Left ventricle myocardium superior (tissue), 1 donor: ENCODE measurements around the gene FYTTD1. TPM values are rescaled to one million over a fixed set of nuclear protein-coding genes. Genes with fewer than 3 reads are reported as not detected.
"Not testable (repeated sequence)": the region's sequence is repeated elsewhere in the genome, so short reads cannot be mapped to it uniquely, and the experiment has no call there.

ENCODE experiments used
- ATAC-seq: fragments of 200-7000 bp; cut with Tn5 transposase; one replicate; pipeline ENCODE4 v1.9.1; 2020; ENCODE audit warnings: mild to moderate bottlenecking, moderate library complexity
- DNase-seq: peaks from one replicate; pipeline ENCODE4 v3.0.0-alpha.2; 2020
- intact Hi-C: fragments of 100-400 bp; cut with micrococcal nuclease; formaldehyde crosslinking; loops from one replicate; pipeline ENCODE4 v1.11.0; 2022
- long read RNA-seq: library from polyadenylated mRNA; unstranded; transcript quantifications from one replicate; pipeline ENCODE4 v2.0.0, GENCODE V29; 2021
- total RNA-seq: library from RNA; stranded (reverse); fragmentation: NEBNext Ultra II Directional; extraction: Animal tissue kit (Norgen Biotek cat#: 25700); gene quantifications from one replicate; pipeline ENCODE4 v1.2.1, GENCODE V29; 2021
- donor health status: DM: no; HTN: yes; CAD: no; lungs with severe emphysema.

FYTTD1 gene
- total RNA-seq = 71.8 TPM
- long read RNA-seq, full-length matches to known transcripts = 96 of 166 reads
- long read RNA-seq, partial matches to known transcripts = 54 of 166 reads
- long read RNA-seq, other reads (novel, unspliced or antisense) = 16 of 166 reads

- intact Hi-C loops = no loop called here
These were observed at the start of gene FYTTD1 for GRCh38 chr3:197749601-197750395. TSS of gene FYTTD1 (plus strand) at chr3:197749883. CDS start at chr3:197749972, 89 bp downstream.

GRCh38 chr3:197700095-197700494, 49.6 kb upstream of the FYTTD1 start:
- intact Hi-C loops = no loop called here
- DNase-seq (no peak), ATAC-seq (no peak)

More at GRCh38 chr3:197749601-197750395, at the start of gene FYTTD1:
- ATAC-seq = peak; percentile 94
- DNase-seq = peak; percentile 98

GRCh38 chr3:197701841-197702240, 47.8 kb upstream of the FYTTD1 start:
- intact Hi-C loops = no loop called here
- no peak for DNase-seq
- no peak for ATAC-seq

- ATAC-seq = no peak
- intact Hi-C loops = no loop called here
- DNase-seq = no peak
These were observed 43.0 kb upstream of the FYTTD1 start for GRCh38 chr3:197706658-197707057.

GRCh38 chr3:197709135-197709534, 40.5 kb upstream of the FYTTD1 start:
- DNase-seq = no peak
- intact Hi-C loops = no loop called here
- no peak for ATAC-seq

- not testable (repeated sequence) for ATAC-seq
These were observed 38.7 kb upstream of the FYTTD1 start for GRCh38 chr3:197710965-197711364.

GRCh38 chr3:197711973-197712707, 37.5 kb upstream of the FYTTD1 start:
- DNase-seq (peak; percentile 85), ATAC-seq (peak; percentile 94)
- intact Hi-C loops = no loop called here

More at GRCh38 chr3:197710965-197711364, 38.7 kb upstream of the FYTTD1 start:
- intact Hi-C loops, DNase-seq: not testable (repeated sequence)

GRCh38 chr3:197713477-197713822, 36.2 kb upstream of the FYTTD1 start:
- ATAC-seq (no peak), DNase-seq (no peak)
- intact Hi-C loops = no loop called here

- intact Hi-C loops = no loop called here
- DNase-seq = no peak
- ATAC-seq = no peak
These were observed 35.4 kb upstream of the FYTTD1 start for GRCh38 chr3:197714251-197714650.

GRCh38 chr3:197718891-197719290, 30.8 kb upstream of the FYTTD1 start:
- no peak for DNase-seq
- no peak for ATAC-seq
- intact Hi-C loops = no loop called here

GRCh38 chr3:197720694-197721093, 29.0 kb upstream of the FYTTD1 start:
- intact Hi-C loops = no loop called here
- ATAC-seq (no peak), DNase-seq (no peak)

- no peak for ATAC-seq
- intact Hi-C loops = no loop called here
- no peak for DNase-seq
These were observed 26.9 kb upstream of the FYTTD1 start for GRCh38 chr3:197722734-197723133.

- intact Hi-C loops, DNase-seq: not testable (repeated sequence)
- ATAC-seq = peak; percentile 20
These were observed 21.8 kb upstream of the FYTTD1 start for GRCh38 chr3:197727878-197728277.

GRCh38 chr3:197728487-197728886, 21.2 kb upstream of the FYTTD1 start:
- ATAC-seq (no peak), DNase-seq (no peak)
- intact Hi-C loops = no loop called here

- no peak for DNase-seq
- intact Hi-C loops = no loop called here
- ATAC-seq = no peak
These were observed 19.5 kb upstream of the FYTTD1 start for GRCh38 chr3:197730200-197730599.

- ATAC-seq, DNase-seq, intact Hi-C loops: not testable (repeated sequence)
These were observed 18.9 kb upstream of the FYTTD1 start for GRCh38 chr3:197730770-197731169.

- intact Hi-C loops, DNase-seq, ATAC-seq: not testable (repeated sequence)
These were observed 18.2 kb upstream of the FYTTD1 start for GRCh38 chr3:197731483-197731882.

- intact Hi-C loops = no loop called here
- DNase-seq (no peak), ATAC-seq (no peak)
These were observed 16.6 kb upstream of the FYTTD1 start for GRCh38 chr3:197733042-197733441.

GRCh38 chr3:197734667-197735318, 14.9 kb upstream of the FYTTD1 start:
- ATAC-seq = no peak
- no peak for DNase-seq
- intact Hi-C loops = no loop called here

- DNase-seq (no peak), ATAC-seq (peak; percentile 24)
- intact Hi-C loops = no loop called here
These were observed 13.6 kb upstream of the FYTTD1 start for GRCh38 chr3:197736010-197736490.
